ENCODE measurements around the gene BZW2.

BZW2 gene

GRCh38 chr7:16753932-16754855 is 108.2 kb downstream of the BZW2 start:
- DNase-seq (ENCODE audit: low read depth), result no peak

- DNase-seq (ENCODE audit: low read depth), result no peak
These were observed 108.9 kb downstream of the BZW2 start for GRCh38 chr7:16754856-16755317.

- no peak for DNase-seq (ENCODE audit: low read depth)
These were observed 109.4 kb downstream of the BZW2 start for GRCh38 chr7:16755397-16755796.
